ENCODE data around the gene FADS6.

Gene FADS6

DNA sequence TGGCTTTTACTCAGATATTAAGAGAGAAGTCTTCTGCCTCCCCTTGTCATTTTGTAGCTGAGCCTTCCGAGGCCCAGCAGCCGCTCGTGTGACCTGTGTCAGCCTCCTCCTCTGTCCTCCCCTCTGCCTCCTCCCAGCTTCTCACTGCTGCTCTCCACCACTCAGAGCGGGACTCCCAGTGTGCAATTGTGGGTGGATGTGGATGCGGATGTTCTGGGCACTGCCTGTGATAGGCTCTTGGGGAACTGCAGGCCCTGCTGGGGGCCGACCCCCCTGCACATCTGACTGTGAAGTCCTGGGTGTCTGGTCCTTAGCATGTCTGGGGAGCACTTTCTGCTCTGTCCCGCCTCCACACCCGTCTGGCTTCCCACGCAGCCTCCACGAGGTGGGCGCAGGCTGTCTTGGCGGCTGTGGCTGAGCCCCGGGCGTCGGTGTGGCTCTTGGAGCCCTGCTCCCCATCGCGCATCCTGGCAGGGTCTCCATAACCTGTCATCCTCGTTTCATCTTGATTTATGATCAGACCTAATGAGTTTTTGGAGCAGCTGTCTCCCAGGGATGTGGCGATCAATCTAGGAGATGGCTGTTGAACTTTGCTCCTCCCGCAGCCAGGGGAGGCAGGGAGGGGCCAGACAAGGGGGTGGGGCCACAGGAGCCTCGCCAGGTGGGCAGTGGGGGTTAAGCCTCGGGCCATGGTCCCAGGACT is 61.8 kb downstream of the FADS6 start:
- DNase-seq (ENCODE audit: low spot score) = no peak

DNA sequence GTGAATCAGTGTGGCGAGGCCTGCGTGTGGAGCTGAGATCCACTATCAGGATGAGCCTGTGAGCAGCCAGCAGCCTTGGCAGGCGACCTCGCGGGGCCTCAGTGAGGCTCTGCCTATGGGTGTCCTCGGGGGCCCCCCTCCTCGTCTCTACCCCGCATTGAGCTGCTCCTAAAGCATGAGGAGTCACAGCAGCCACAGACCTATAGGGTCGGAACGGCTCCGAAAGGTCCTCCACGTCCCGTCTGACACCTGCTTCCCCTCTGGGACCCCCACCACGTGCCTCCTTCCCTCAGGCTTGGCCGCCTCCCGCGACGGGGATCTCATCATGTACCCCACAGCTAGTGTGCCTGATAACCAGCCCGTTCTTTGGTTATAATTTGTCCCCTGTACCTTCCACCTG is 62.6 kb downstream of the FADS6 start:
- DNase-seq (ENCODE audit: low spot score) = no peak

DNA sequence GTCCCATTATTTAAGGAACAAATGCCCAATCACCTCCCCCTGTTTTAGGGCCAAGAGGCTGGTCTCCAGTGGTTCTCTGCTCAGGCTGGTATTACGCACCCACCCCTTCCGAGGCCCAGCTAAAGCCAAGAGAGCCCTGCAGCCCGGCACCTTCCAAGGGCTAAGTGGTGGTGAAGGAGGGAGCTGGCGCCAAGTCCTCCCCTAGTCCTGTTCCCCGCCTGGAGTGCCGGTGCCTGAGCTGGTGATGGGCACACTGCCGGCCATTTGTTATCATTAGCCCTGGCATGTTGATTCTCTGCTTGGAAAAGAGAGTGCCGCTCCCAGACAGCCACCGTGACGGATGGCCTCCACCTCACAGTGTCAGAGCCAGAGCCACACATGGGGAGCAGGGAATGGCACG is 65.6 kb downstream of the FADS6 start:
- no peak for DNase-seq (ENCODE audit: low spot score)

All from iPS-NIHi11 (cell line).